ENCODE data around the gene NEDD4L.

Gene NEDD4L

GRCh38 chr18:58334061-58334460 lies 290.0 kb downstream of the NEDD4L start:
- no peak for DNase-seq

DNA sequence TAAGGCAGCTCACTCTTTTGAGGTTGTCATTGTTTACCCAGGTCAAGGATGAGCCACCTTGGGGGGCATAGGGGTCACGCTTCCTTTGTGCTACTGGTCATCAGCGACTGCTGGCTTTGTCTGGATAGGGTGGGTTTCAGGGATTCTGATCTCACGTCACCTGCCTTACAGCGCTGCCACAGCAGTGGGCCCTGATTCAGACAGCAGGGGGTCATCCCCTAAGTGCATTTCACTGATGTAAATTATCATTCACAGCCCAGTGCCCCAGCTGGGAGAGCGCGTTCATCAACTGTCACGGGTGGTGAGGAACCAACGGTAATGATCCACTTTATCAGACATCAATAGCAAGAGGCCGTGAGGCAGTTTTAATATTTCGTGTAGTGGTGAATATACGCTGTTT lies 291.2 kb downstream of the NEDD4L start:
- DNase-seq, result no peak

DNA sequence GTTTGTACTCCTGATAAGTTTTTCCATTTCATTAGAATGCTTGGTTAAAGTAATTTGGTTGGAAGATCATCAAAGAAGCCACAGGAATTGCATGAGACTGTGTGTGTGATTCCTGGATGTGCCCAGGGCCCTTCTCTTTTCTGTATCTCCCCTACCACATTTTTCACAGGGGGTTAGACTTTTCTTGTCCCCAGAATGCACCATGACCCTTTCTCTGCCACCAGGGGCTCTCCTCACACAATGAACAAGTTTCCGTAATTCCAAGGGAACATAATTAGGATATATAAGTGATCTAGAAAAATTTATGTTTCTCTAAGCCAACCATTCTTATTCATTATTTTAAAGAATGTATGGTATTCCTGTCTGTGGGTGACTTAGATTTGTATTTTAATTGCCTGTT lies 291.8 kb downstream of the NEDD4L start:
- DNase-seq, result no peak

GRCh38 chr18:58336605-58337004 lies 292.6 kb downstream of the NEDD4L start:
- DNase-seq, result no peak

- DNase-seq, result no peak
Observed at GRCh38 chr18:58337285-58337684, 293.3 kb downstream of the NEDD4L start.

GRCh38 chr18:58337686-58338085 lies 293.7 kb downstream of the NEDD4L start:
- no peak for DNase-seq

DNA sequence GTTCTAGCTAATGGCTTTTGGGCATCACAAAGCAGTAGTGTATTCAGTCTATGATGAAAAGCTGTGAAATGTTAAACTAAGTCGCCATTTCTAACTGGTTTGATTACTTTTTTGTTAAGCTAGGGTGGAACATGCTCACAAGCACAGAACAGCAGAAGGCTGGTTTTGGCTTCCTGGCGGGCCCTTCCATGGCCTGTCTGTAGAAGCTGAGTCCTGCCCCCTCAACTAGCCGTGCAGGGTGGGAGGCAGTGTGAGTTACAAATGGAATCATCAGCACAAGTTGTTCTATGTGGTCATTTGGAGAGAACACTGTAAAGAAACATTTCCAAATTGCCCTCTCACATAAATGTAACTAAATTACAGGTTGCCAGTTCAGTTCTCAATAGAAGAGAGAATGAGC lies 294.1 kb downstream of the NEDD4L start:
- DNase-seq, result no peak

- no peak for DNase-seq
Observed at GRCh38 chr18:58338961-58339592, 295.1 kb downstream of the NEDD4L start.

DNA sequence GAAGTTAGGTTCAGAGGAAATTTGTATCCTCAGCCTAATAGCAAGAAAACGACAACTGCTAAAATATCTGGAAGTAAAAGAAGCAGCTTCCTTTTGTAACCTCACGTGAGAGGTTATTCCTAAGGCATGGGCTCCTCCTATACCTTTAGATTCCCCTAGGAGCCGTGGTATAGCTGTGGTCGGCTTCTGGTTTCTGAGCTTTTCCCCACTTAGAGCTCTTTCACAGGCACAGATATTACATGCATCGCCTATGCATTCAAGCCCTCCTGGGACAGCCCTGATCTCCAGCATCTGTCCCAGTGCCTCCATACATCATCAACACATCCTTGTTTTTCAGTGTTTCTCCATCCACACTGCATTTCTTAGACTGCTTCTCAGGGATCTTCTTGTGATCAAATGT lies 295.9 kb downstream of the NEDD4L start:
- no peak for DNase-seq

- DNase-seq, result no peak
Observed at GRCh38 chr18:58341916-58342315, 297.9 kb downstream of the NEDD4L start.

DNA sequence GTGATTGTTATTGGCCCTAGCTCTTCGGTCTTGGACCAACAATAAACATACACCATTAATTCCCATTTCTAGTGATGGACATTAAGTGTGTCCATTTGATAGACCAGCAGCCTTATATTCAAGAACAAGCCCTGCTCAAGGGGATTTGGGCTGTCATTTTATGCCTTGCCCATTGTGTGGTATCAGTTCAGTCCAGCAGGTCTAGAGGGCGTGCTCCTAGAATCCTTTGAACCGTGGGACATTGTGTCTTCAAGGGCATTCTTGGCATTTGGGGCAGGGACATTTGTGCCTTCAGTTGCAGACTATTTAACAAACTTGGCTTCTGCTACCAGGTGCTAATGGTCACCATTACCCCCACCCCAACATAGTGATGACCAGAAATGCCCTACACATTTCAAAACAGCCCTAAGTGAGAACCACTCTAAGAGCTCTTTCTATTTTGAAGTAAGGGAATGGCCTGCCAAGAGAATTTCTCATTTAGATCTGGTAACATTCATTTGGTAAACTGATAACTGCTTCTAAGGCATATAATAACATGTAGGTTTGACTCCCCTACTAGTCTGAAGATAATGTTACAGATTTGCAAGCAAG lies 300.1 kb downstream of the NEDD4L start:
- no peak for DNase-seq

GRCh38 chr18:58344861-58345463 lies 300.9 kb downstream of the NEDD4L start:
- no peak for DNase-seq

GRCh38 chr18:58345875-58346274 lies 301.8 kb downstream of the NEDD4L start:
- no peak for DNase-seq

DNA sequence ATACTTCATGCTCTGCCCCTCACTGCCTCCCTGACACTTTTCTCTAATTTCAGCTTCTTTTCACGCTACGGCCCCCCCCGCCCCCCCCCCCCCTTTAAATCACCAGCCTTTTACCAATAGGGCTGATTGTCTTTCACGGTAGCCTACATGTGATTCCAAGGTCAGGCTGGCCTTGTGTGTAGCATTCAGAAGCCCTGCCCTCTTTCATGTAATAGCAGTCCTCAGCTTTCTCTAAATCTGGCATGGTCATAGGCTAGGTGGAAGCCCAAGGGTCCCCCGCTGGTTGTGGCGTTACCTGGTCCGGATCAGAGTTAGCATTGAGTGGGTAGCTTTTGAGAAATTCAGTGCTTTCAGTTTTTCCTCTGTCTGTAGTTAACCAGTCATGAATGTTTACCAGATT lies 303.1 kb downstream of the NEDD4L start:
- DNase-seq, result no peak

GRCh38 chr18:58348517-58348916 lies 304.5 kb downstream of the NEDD4L start:
- DNase-seq, result no peak

DNA sequence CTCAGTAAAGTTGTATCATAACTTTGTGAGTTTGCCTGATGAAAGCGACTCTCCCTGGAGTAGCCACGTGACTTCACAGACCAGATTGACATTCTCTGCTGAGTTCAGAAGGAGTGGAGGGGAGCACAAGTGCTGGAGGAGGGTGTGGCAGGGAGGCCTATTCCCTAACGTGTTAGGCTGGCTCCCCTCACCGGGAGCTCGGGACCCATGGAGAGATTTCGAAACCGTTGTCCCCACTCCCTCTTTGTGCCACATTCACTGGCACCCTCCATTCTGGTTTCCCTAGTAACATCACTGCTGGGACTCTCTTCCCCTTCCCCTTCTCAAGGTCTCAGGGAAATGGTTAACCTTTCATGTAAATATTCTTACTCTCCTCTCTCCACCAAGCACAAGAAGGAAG lies 304.9 kb downstream of the NEDD4L start:
- DNase-seq, result no peak

GRCh38 chr18:58349650-58350049 lies 305.6 kb downstream of the NEDD4L start:
- no peak for DNase-seq

DNA sequence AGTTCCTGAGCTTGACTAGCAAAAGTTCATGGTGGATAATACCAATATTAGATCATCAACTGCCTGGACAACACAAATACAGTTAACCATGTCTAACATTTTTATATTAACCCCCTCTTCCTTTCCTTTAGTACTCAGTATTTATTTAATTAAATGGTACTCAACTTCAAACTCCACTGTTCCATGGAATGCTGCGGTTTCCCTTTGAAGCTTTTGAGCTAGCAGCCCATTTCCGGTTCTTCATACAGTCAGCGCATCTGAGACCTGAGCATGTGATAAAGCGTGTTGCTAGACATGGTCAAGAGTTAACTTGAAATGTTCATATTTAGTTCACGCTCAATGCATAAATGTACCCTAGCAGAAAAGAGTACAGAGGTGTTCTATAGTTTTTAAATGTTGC lies 306.5 kb downstream of the NEDD4L start:
- no peak for DNase-seq

DNA sequence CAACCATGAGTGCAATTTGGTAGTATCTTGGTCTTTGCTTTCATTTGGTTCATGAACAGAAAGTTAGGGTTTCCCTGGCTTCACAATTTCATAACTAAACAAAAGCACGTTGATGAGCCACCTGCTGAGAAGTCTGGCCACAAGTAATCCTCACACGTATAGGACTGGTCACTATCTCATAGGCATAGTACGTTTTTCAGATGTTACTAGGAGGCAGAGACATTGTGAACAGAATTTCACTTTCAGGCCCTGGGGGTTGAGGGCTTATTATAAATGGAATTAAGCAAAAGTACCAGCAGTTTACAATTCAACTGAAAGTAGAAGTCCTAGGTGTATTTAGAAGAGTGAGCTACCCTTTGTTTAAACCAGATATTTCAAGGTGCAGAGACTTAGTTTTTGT lies 307.8 kb downstream of the NEDD4L start:
- no peak for DNase-seq

DNA sequence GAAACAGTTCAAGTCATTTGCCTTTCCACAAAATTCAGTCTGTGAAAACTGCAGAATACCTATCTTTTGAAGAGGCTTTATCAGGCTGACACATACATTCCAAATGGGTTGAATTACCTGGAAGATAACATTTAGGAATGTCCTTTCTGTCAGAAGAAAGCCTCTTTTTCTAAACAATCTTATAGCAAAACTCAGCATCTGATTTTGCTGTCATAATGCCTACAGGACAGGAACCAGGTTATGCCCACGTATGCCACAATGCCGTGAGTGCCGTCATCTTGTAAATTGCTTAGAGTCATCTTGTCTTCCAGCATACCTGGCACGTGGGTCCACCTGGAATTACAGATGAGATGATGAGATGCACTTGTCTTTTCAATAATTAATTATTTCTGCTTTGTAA lies 309.6 kb downstream of the NEDD4L start:
- no peak for DNase-seq

GRCh38 chr18:58354051-58354450 lies 310.0 kb downstream of the NEDD4L start:
- no peak for DNase-seq

GRCh38 chr18:58354791-58355190 lies 310.8 kb downstream of the NEDD4L start:
- DNase-seq, result no peak

- DNase-seq, result no peak
Observed at GRCh38 chr18:58355243-58355642, 311.2 kb downstream of the NEDD4L start.

GRCh38 chr18:58359218-58359617 lies 315.2 kb downstream of the NEDD4L start:
- DNase-seq, result no peak

DNA sequence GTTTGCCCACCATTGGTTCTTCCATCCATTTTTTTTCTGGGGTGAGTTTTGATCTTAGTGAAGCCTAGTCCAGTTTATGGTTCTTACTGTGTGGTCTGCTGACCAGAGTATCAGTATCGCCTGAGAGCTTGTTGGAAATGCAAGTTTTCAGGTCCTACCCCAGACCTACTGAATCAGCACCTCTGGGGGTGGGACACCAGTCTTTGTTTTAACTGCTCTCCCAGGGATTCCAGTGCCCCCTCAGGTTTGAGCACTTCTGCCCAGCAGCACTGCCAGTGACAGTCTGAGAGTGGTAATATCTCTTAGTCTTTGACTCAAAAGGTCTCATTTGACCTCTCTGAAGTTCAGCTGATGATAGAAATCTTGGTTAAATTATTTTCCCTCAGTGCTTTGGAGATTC lies 315.6 kb downstream of the NEDD4L start:
- no peak for DNase-seq
